Thoracic aorta (tissue), 2 donors: ENCODE measurements around the gene CNTLN. TPM values are rescaled to one million over a fixed set of nuclear protein-coding genes. Genes with fewer than 3 reads are reported as not detected.
"Not testable (repeated sequence)": the region's sequence is repeated elsewhere in the genome, so short reads cannot be mapped to it uniquely, and the experiment has no call there.

Experiments
- ATAC-seq: fragments of 150-250 bp; one replicate; pipeline ENCODE4 v1.8.0; 2017; ENCODE audit warnings: low read depth; ENCODE audit not compliant: insufficient number of reproducible peaks, low FRiP score
- DNase-seq: peaks from one replicate; pipeline ENCODE4 v3.0.0-alpha.2; 2020; ENCODE audit warnings: low spot score
- H3K27ac ChIP-seq, 2 donors: fragments of 200-600 bp; sonication (generic); 1 replicate in 1 of 2; 2 replicates in 1 of 2; pipeline ENCODE4 v1.5.1; 2016; ENCODE audit warnings: mild to moderate bottlenecking in 2 of 2, moderate library complexity in 2 of 2
- H3K27me3 ChIP-seq: fragments of 200-600 bp; sonication (generic); replicated peaks from 2 replicates; pipeline ENCODE4 v1.6.0; 2016; ENCODE audit warnings: mild to moderate bottlenecking; ENCODE audit not compliant: insufficient read depth
- H3K36me3 ChIP-seq: fragments of 200-600 bp; sonication (generic); one replicate; pipeline ENCODE4 v1.5.1; 2016
- H3K4me1 ChIP-seq, 2 donors: fragments of 200-600 bp; sonication (generic); 1 replicate in 1 of 2; 2 replicates in 1 of 2; pipeline versions ENCODE4 v1.5.1 to v1.6.0; 2016; ENCODE audit warnings: low read depth in 2 of 2, mild to moderate bottlenecking in 1 of 2; ENCODE audit not compliant: control insufficient read depth in 1 of 2
- H3K4me3 ChIP-seq: fragments of 200-600 bp; sonication (generic); 2 replicates; pipeline ENCODE4 v1.5.1; 2016; ENCODE audit warnings: mild to moderate bottlenecking
- H3K9me3 ChIP-seq: fragments of 200-600 bp; sonication (generic); 2 replicates; pipeline ENCODE4 v1.5.1; 2016
- total RNA-seq, 2 donors: library from RNA; depleted of rRNA; stranded (reverse); fragments of >200 nt; gene quantifications; one replicate each; pipeline versions ENCODE4 v1.1.0 to v1.2.3, GENCODE V29; 2016
- TF ChIP-seq, protein P1 (sequence below): fragments of 200-600 bp; sonication (generic); IDR thresholded peaks from one replicate; pipeline ENCODE4 v1.5.1; 2019; ENCODE audit warnings: antibody characterized with exemption

The CNTLN gene
- total RNA-seq, 2 donors from 2014 or later = 11.4 to 16.4 TPM

GRCh38 chr9:17230646-17231045, 95.8 kb downstream of the CNTLN start:
- DNase-seq (no peak), ATAC-seq (no peak)
- Histone ChIP-seq H3K27me3 (no peaks in the 10 kb centered on the region), H3K4me1 (no peaks in the 10 kb centered on the region), H3K4me3 (no peak overlapping the region), H3K27ac (no peak overlapping the region), H3K9me3 (no peaks in the 10 kb centered on the region), H3K36me3 (no peaks in the 10 kb centered on the region)
- TF ChIP-seq, protein P1, sequence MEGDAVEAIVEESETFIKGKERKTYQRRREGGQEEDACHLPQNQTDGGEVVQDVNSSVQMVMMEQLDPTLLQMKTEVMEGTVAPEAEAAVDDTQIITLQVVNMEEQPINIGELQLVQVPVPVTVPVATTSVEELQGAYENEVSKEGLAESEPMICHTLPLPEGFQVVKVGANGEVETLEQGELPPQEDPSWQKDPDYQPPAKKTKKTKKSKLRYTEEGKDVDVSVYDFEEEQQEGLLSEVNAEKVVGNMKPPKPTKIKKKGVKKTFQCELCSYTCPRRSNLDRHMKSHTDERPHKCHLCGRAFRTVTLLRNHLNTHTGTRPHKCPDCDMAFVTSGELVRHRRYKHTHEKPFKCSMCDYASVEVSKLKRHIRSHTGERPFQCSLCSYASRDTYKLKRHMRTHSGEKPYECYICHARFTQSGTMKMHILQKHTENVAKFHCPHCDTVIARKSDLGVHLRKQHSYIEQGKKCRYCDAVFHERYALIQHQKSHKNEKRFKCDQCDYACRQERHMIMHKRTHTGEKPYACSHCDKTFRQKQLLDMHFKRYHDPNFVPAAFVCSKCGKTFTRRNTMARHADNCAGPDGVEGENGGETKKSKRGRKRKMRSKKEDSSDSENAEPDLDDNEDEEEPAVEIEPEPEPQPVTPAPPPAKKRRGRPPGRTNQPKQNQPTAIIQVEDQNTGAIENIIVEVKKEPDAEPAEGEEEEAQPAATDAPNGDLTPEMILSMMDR = no peak

- no peak for ATAC-seq
Measured at GRCh38 chr9:17236147-17236546, 101.3 kb downstream of the CNTLN start.

GRCh38 chr9:17246770-17247169, 111.9 kb downstream of the CNTLN start:
- Histone ChIP-seq H3K27ac (no peak overlapping the region), H3K4me1 (no peaks in the 10 kb centered on the region), H3K27me3 (no peaks in the 10 kb centered on the region), H3K36me3 (no peaks in the 10 kb centered on the region), H3K9me3 (peaks cover 12% of the 10 kb centered on the region), H3K4me3 (no peak overlapping the region)
- TF ChIP-seq, protein P1 = no peak
- ATAC-seq (no peak), DNase-seq (no peak)

More at GRCh38 chr9:17236147-17236546, 101.3 kb downstream of the CNTLN start:
- Histone ChIP-seq H3K4me3 (no peak overlapping the region), H3K27me3 (no peaks in the 10 kb centered on the region), H3K9me3 (no peaks in the 10 kb centered on the region), H3K4me1 (no peaks in the 10 kb centered on the region), H3K27ac (no peak overlapping the region), H3K36me3 (no peaks in the 10 kb centered on the region)
- TF ChIP-seq, protein P1 = no peak
- no peak for DNase-seq

DNA sequence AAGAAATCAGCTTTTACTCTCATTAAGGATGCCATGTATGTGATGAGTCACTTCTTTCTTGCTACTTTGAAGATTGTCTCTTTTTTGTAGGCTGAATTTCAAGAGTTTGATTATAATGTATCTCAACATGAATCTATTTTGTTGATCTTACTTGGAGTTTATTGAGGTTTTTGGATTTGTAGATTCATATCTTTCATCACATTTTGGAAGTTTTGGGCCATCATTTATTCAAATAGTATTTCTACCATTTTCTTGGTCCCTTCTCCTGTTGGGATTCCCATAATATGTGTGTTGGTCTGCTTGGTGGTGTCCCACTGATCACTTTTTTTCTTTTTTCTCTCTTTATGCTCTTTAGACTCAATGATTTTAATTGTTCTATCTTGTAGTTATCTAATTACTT, 116.3 kb downstream of the CNTLN start:
- H3K36me3 ChIP-seq = no peaks in the 10 kb centered on the region
- no peaks in the 10 kb centered on the region for H3K27me3 ChIP-seq
- H3K9me3 ChIP-seq = peaks cover 28% of the 10 kb centered on the region
- DNase-seq (no peak), ATAC-seq (no peak)
- no peak overlapping the region for H3K4me3 ChIP-seq
- TF ChIP-seq, protein P1 = no peak
- H3K27ac ChIP-seq = no peak overlapping the region
- no peaks in the 10 kb centered on the region for H3K4me1 ChIP-seq

DNA sequence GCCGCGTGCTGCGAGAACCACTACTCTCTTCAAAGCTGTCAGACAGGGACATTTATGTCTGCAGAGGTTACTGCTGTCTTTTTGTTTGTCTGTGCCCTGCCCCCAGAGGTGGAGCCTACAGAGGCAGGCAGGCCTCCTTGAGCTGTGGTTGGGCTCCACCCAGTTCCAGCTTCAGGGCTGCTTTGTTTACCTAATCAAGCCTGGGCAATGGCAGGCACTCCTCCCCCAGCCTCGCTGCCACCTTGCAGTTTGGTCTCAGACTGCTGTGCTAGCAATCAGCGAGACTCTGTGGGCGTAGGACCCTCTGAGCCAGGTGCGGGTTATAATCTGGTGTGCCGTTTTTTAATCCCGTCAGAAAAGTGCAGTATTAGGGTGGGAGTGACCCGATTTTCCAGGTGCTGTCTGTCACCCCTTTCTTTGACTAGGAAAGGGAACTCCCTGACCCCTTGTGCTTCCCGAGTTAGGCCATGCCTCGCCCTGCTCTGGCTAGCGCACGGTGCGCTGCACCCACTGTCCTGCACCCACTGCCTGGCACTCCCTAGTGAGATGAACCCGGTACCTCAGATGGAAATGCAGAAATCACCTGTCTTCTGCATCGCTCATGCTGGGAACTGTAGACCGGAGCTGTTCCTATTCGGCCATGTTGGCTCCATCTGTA, 133.8 kb downstream of the CNTLN start:
- ATAC-seq, H3K4me3 ChIP-seq, H3K27me3 ChIP-seq, DNase-seq, H3K9me3 ChIP-seq, H3K27ac ChIP-seq, H3K4me1 ChIP-seq, H3K36me3 ChIP-seq: not testable (repeated sequence)

- TF ChIP-seq, protein P1 = no peak
- Histone ChIP-seq H3K4me3 (no peak overlapping the region), H3K36me3 (no peaks in the 10 kb centered on the region), H3K27ac (no peak overlapping the region), H3K9me3 (no peaks in the 10 kb centered on the region), H3K4me1 (no peaks in the 10 kb centered on the region), H3K27me3 (no peaks in the 10 kb centered on the region)
- no peak for ATAC-seq
- no peak for DNase-seq
Measured at GRCh38 chr9:17269799-17270198, 135.0 kb downstream of the CNTLN start.
